Measurements from ENCODE around the gene SMG5.

DNA sequence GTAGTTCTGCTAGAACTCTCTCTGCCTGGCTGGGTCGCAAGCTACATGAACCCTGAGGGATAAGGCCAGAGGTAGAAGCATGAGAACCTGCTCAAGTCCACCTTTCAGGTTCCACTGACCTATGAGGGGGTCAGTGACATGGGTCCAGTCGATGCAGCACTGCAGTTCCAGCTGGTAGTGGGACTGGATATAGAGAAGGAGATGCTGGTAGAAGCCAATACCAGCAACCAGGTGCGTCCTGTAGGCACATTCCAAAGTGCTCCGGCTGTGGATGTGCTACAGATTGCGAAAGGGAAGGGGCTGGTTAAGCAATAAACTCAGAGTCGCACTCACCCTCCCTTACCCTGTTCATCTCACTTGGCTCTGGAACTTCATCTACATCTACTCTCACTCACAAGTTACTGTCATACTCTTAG, 5.7 kb downstream of the SMG5 start:
- TF ChIP-seq, protein P1, sequence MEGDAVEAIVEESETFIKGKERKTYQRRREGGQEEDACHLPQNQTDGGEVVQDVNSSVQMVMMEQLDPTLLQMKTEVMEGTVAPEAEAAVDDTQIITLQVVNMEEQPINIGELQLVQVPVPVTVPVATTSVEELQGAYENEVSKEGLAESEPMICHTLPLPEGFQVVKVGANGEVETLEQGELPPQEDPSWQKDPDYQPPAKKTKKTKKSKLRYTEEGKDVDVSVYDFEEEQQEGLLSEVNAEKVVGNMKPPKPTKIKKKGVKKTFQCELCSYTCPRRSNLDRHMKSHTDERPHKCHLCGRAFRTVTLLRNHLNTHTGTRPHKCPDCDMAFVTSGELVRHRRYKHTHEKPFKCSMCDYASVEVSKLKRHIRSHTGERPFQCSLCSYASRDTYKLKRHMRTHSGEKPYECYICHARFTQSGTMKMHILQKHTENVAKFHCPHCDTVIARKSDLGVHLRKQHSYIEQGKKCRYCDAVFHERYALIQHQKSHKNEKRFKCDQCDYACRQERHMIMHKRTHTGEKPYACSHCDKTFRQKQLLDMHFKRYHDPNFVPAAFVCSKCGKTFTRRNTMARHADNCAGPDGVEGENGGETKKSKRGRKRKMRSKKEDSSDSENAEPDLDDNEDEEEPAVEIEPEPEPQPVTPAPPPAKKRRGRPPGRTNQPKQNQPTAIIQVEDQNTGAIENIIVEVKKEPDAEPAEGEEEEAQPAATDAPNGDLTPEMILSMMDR (conservative IDR thresholded peaks at IDR 0.05; ENCODE audit: low read depth, low read length): no peak
- no peak for TF ChIP-seq EZH2 (IDR thresholded peaks at IDR 0.05; ENCODE audit: borderline replicate concordance, low read depth, low read length, poor library complexity, severe bottlenecking)
